A673 (cell line): ENCODE measurements around the gene MDP1. TPM values are rescaled to one million over a fixed set of nuclear protein-coding genes. Genes with fewer than 3 reads are reported as not detected.

ENCODE experiments used
- BruUV-seq: library from RNA; stranded (reverse); fragments of 400-500 nt; replicated peaks from 2 replicates; lab custom pipeline; 2021; lab: Mats Ljungman, UMichigan
- CTCF ChIA-PET: fragments of 300-600 bp; sonication (Branson Sonifier 250); formaldehyde crosslinking; loops from one replicate; lab custom pipeline; 2022; ENCODE audit warnings: antibody characterized with exemption; lab: Charles Lee
- POLR2A ChIA-PET: fragments of 300-600 bp; sonication (Branson Sonifier 250); formaldehyde crosslinking; loops from one replicate; lab custom pipeline; 2022; ENCODE audit warnings: antibody characterized with exemption; ENCODE audit not compliant: low non-redundant PET; lab: Charles Lee
- DNase-seq: peaks from one replicate; pipeline ENCODE4 v3.0.0-alpha.2; 2015; ENCODE audit warnings: low spot score
- H3K27ac ChIP-seq: fragments of 200-600 bp; sonication (generic); 2 replicates; pipeline ENCODE4 v1.5.1; 2016; ENCODE audit warnings: mixed run types, low read depth, mild to moderate bottlenecking, mixed read lengths, antibody characterized with exemption, low read length; ENCODE audit not compliant: poor library complexity, severe bottlenecking
- H3K27me3 ChIP-seq: fragments of 200-600 bp; sonication (generic); replicated peaks from 2 replicates; pipeline ENCODE4 v1.6.1; 2017; ENCODE audit warnings: mixed run types, low read depth, mild to moderate bottlenecking, mixed read lengths, antibody characterized with exemption, low read length; ENCODE audit not compliant: insufficient read depth, poor library complexity
- H3K36me3 ChIP-seq: fragments of 200-600 bp; sonication (generic); 2 replicates; pipeline ENCODE4 v1.6.1; 2016; ENCODE audit warnings: mixed run types, mild to moderate bottlenecking, mixed read lengths, antibody characterized with exemption, low read length; ENCODE audit not compliant: insufficient read depth, poor library complexity, severe bottlenecking
- H3K4me1 ChIP-seq: fragments of 200-600 bp; sonication (generic); 2 replicates; pipeline ENCODE4 v1.6.1; 2017; ENCODE audit warnings: mixed run types, mild to moderate bottlenecking, mixed read lengths, antibody characterized with exemption, low read length; ENCODE audit not compliant: insufficient read depth, poor library complexity, severe bottlenecking
- H3K4me3 ChIP-seq: fragments of 200-600 bp; sonication (generic); 2 replicates; pipeline ENCODE4 v1.5.1; 2016; ENCODE audit warnings: low read depth, mixed run types, mild to moderate bottlenecking, mixed read lengths, low read length; ENCODE audit not compliant: poor library complexity, severe bottlenecking
- H3K9me3 ChIP-seq: fragments of 200-600 bp; sonication (generic); 2 replicates; pipeline ENCODE4 v1.6.1; 2016; ENCODE audit warnings: mixed run types, low read depth, mild to moderate bottlenecking, mixed read lengths, antibody characterized with exemption, low read length; ENCODE audit not compliant: poor library complexity, severe bottlenecking
- EZH2 ChIP-seq: fragments of 200-600 bp; sonication (generic); IDR thresholded peaks from 2 replicates; pipeline ENCODE4 v1.6.1; 2017; ENCODE audit warnings: borderline replicate concordance, low read depth, mild to moderate bottlenecking, mixed read lengths, antibody characterized with exemption, low read length; ENCODE audit not compliant: poor library complexity, severe bottlenecking
- intact Hi-C: fragments of 100-400 bp; cut with micrococcal nuclease; formaldehyde crosslinking; loops from one replicate; pipeline ENCODE4 v1.10.0; 2022; ENCODE audit not compliant: unreplicated experiment
- total RNA-seq: library from RNA; stranded (reverse); gene quantifications from 2 replicates; pipeline ENCODE4 v1.2.3, GENCODE V29; 2021
- TF ChIP-seq, protein P1 (sequence below): fragments of 300-800, 200-600 bp; sonication (generic); conservative IDR thresholded peaks from 2 replicates; pipeline ENCODE4 v1.5.1; 2017; ENCODE audit warnings: low read depth, mild to moderate bottlenecking, antibody characterized with exemption, low read length, moderate library complexity, mixed read lengths

The MDP1 gene
- total RNA-seq, 1 experiment from 2014 or later = 21.3 TPM

GRCh38 chr14:24262821-24263733 is 47.2 kb upstream of the MDP1 start, which contains the start of gene TGM1:
Gene TGM1 (minus strand): TSS chr14:24263177. CDS start chr14:24262352, 825 bp downstream.
- no peak for TF ChIP-seq EZH2
- TF ChIP-seq, protein P1, sequence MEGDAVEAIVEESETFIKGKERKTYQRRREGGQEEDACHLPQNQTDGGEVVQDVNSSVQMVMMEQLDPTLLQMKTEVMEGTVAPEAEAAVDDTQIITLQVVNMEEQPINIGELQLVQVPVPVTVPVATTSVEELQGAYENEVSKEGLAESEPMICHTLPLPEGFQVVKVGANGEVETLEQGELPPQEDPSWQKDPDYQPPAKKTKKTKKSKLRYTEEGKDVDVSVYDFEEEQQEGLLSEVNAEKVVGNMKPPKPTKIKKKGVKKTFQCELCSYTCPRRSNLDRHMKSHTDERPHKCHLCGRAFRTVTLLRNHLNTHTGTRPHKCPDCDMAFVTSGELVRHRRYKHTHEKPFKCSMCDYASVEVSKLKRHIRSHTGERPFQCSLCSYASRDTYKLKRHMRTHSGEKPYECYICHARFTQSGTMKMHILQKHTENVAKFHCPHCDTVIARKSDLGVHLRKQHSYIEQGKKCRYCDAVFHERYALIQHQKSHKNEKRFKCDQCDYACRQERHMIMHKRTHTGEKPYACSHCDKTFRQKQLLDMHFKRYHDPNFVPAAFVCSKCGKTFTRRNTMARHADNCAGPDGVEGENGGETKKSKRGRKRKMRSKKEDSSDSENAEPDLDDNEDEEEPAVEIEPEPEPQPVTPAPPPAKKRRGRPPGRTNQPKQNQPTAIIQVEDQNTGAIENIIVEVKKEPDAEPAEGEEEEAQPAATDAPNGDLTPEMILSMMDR = no peak
- Histone ChIP-seq H3K27ac (no peak within 1 kb of the TSS), H3K9me3 (no peaks in the 10 kb centered on the region), H3K4me3 (no peak within 1 kb of the TSS), H3K27me3 (no peaks in the 10 kb centered on the region), H3K36me3 (no peaks in the 10 kb centered on the region), H3K4me1 (no peaks in the 10 kb centered on the region)
- ChIA-PET CTCF (no interaction called here), POLR2A (interaction anchor here (0.8 kb wide), 1 partner anchor 8 kb away, joined by 5 read pairs; no protein-coding TSS in a partner anchor)
- intact Hi-C loops = no loop called here
- no peak for DNase-seq
- BruUV-seq = no TSS peak

GRCh38 chr14:24261969-24262327 is 46.1 kb upstream of the MDP1 start:
- Histone ChIP-seq H3K9me3 (no peaks in the 10 kb centered on the region), H3K27me3 (no peaks in the 10 kb centered on the region), H3K4me1 (no peaks in the 10 kb centered on the region), H3K36me3 (no peaks in the 10 kb centered on the region), H3K4me3 (no peak overlapping the region), H3K27ac (no peak overlapping the region)
- intact Hi-C loops = no loop called here
- TF ChIP-seq, protein P1 = no peak
- TF ChIP-seq EZH2 = no peak
- POLR2A ChIA-PET = interaction anchor here (0.8 kb wide), 1 partner anchor 9 kb away, joined by 5 read pairs; no protein-coding TSS in a partner anchor
- no TSS peak for BruUV-seq
- no peak for DNase-seq
- CTCF ChIA-PET = no interaction called here

GRCh38 chr14:24261256-24261968 is 45.5 kb upstream of the MDP1 start:
- ChIA-PET POLR2A (no interaction called here), CTCF (no interaction called here)
- TF ChIP-seq EZH2 = no peak
- TF ChIP-seq, protein P1 = no peak
- Histone ChIP-seq H3K36me3 (no peaks in the 10 kb centered on the region), H3K4me1 (no peaks in the 10 kb centered on the region), H3K4me3 (no peak overlapping the region), H3K27me3 (no peaks in the 10 kb centered on the region), H3K27ac (no peak overlapping the region), H3K9me3 (no peaks in the 10 kb centered on the region)
- DNase-seq = no peak
- no TSS peak for BruUV-seq
- intact Hi-C loops = no loop called here
